Measurements from ENCODE around the gene PARVA.
"Not testable (repeated sequence)": the region's sequence is repeated elsewhere in the genome, so short reads cannot be mapped to it uniquely, and the experiment has no call there.

The PARVA gene

DNA sequence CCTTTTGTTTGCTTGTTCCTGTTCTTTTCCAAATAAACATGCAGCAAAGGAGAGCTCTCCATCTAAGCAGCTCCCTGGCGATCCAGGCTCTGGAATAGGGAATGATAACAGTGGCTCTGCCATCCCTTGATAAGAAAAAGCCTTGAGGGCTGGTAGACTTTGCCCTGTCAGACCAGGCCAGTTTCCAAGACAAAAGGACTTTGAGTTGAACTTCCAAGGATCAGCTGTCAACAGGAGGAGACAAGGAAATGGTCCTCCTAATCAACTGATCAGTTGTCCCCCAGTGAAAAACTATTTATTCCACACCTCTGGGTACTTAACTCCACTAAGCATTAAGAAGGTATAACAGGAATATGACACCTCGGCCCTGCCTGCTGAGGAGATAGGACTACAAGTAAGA, 127.8 kb downstream of the PARVA start:
- no peak for DNase-seq (ENCODE audit: low spot score in 2 of 2)
- no peaks in the 10 kb centered on the region for H3K36me3 ChIP-seq (replicated peaks)
- in situ Hi-C loops (cut with MboI; ENCODE audit: low sequenced_read_pairs): no loop called here
- H3K9me3 ChIP-seq: no peaks in the 10 kb centered on the region
- H3K27me3 ChIP-seq (ENCODE audit: low read depth): no peaks in the 10 kb centered on the region
- no peak overlapping the region for H3K4me3 ChIP-seq
- no peaks in the 10 kb centered on the region for H3K4me1 ChIP-seq

DNA sequence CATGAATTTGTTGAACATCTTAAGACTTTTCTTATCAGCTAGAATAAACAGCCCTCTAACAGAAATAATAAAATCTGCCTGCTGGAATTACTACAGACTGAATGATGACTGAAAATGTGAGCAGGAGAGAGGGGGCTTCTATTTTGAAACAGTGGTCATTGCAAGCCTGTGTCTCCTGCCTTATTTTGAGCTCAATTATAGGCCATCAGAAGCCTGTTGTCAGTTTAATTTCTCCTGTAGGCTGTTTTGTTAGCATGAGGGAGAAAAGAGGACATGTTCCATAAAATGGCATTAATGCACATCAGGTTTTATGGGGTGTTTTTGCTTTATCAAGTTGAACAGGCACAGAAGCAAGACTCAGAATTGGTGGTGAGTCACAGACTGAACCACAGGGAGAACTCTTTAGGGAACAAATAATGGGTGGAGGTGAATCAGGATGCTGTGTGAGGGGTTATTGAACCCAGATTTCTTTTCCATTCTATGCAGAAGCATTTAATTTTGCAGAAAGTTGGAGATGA, 129.1 kb downstream of the PARVA start:
- no peak for DNase-seq (ENCODE audit: low spot score in 2 of 2)
- Histone ChIP-seq H3K4me1 (no peaks in the 10 kb centered on the region), H3K4me3 (no peak overlapping the region), H3K36me3 (replicated peaks) (no peaks in the 10 kb centered on the region), H3K27me3 (ENCODE audit: low read depth) (no peaks in the 10 kb centered on the region), H3K9me3 (no peaks in the 10 kb centered on the region)
- in situ Hi-C loops (cut with MboI; ENCODE audit: low sequenced_read_pairs): no loop called here

DNA sequence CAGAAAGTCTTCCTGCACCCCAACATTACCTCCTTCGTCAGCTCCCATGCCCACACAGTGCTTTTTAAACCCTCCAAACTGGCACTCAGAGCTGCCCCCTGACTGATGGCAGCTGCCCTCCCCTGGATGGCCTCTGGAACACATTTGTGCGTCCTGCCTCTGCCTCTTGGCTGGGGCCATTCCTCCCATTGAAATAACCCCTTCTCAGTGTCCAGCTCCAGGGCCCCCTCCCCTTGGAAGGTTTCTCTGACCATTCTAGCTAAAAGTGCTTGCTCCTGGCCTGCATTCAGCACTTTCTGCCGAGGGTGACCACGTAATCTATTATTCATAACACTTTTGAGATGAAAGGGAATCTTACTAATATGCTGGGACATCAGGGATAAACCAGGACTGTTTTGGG, 130.0 kb downstream of the PARVA start:
- Histone ChIP-seq H3K9me3 (no peaks in the 10 kb centered on the region), H3K4me3 (no peak overlapping the region), H3K36me3 (replicated peaks) (no peaks in the 10 kb centered on the region), H3K4me1 (no peaks in the 10 kb centered on the region), H3K27me3 (ENCODE audit: low read depth) (no peaks in the 10 kb centered on the region)
- in situ Hi-C loops (cut with MboI; ENCODE audit: low sequenced_read_pairs): no loop called here
- DNase-seq (ENCODE audit: low spot score in 2 of 2): no peak

DNA sequence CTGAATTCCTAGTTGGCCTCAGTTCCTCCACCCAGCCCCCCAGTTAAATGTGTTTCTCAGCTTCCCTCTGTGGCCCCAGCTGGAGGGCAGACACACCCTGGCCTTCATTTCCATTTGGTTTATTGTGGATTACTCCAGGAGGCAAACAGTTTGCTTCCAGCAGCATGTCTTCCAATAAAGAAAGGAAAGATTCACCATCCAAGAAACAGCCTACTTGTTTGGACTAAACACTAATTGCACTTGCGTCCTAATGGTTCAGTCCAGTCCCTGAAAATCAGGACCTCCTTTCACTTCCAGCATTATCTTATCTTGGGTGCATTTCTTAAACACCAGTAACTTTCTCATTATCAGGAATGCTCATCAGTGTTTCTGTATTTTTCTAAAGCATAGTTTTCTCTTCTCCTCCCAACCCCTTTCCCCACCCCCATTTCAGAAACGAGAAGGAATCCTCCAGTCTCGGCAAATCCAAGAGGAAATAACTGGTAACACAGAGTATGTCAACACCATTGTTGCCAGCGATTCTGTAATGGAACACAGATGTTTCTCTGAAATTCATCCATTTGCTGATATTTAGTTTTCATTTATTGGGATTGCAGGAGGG, 130.9 kb downstream of the PARVA start:
- no peaks in the 10 kb centered on the region for H3K27me3 ChIP-seq (ENCODE audit: low read depth)
- H3K4me1 ChIP-seq: no peaks in the 10 kb centered on the region
- no peaks in the 10 kb centered on the region for H3K36me3 ChIP-seq (replicated peaks)
- in situ Hi-C loops (cut with MboI; ENCODE audit: low sequenced_read_pairs): no loop called here
- no peaks in the 10 kb centered on the region for H3K9me3 ChIP-seq
- DNase-seq (ENCODE audit: low spot score in 2 of 2): no peak
- no peak overlapping the region for H3K4me3 ChIP-seq

DNA sequence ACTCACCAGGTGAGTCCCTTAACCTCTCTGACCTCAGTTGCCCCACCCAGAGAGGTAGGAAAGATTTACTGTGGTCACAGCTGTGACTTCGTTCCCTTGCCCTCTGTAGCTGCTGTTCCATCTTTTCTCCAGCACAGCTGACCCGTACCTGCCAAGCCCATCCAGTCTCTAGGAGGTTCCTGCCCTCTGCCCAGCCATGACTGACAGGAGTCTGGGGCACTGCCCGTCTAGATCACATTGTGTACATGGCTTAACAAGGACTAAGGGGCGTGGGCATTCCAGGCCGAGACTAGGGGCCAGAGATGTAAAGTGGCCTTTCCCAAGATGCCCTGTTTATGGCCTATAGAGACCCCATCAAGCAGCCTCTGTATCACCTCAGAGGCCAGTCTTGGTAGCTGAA, 132.0 kb downstream of the PARVA start:
- in situ Hi-C loops (cut with MboI; ENCODE audit: low sequenced_read_pairs): no loop called here
- Histone ChIP-seq H3K4me3 (no peak overlapping the region), H3K27me3 (ENCODE audit: low read depth) (no peaks in the 10 kb centered on the region), H3K36me3 (replicated peaks) (no peaks in the 10 kb centered on the region), H3K4me1 (no peaks in the 10 kb centered on the region), H3K9me3 (no peaks in the 10 kb centered on the region)
- DNase-seq (ENCODE audit: low spot score in 2 of 2): no peak

DNA sequence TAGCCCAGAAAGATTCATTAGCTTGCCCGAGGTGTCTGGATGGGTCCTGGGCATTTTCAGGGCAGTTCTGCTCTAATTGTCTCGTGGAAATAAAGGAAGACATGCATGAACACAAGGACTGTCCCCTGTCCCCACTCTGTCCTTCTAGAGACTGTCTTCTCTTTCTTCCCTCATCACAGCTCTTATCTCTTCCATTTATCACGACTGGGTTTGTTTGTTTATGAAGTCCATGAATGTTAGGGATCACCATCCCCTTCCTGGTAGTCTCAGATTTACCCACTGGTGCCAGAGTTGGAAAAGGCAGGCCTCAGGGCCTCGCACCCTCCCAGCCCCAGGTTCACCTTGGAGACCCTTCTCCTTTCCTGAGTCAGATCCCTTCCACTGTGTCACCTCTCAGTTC, 134.8 kb downstream of the PARVA start:
- Histone ChIP-seq H3K27me3 (ENCODE audit: low read depth) (no peaks in the 10 kb centered on the region), H3K4me1 (no peaks in the 10 kb centered on the region), H3K4me3 (no peak overlapping the region), H3K36me3 (replicated peaks) (no peaks in the 10 kb centered on the region), H3K9me3 (no peaks in the 10 kb centered on the region)
- no peak for DNase-seq (ENCODE audit: low spot score in 2 of 2)
- in situ Hi-C loops (cut with MboI; ENCODE audit: low sequenced_read_pairs): no loop called here

DNA sequence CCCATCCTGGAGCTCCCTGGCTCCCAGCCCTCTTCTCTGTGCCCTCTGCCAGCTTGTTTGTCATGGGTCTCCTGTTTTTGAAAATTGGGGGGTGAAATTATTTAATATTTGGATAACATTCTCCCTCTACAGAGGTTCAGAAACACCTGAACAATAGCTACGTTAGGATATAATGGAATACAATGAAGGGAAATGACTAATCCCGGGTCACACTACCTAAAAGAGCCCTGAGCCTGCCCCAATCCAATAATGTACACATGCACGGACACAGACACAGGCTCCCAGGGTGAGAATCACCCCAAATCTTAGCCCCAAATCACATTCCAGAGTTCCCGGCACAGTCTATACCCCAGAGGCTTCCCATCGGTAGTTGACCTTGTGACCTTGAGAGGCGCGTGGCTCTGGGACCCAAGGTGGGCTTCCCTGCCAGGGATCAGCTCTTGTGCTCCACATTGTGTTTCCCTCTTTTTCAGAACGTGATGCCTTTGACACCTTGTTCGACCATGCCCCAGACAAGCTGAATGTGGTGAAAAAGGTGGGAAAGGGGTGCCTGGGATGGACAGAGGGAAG, 135.5 kb downstream of the PARVA start:
- Histone ChIP-seq H3K27me3 (ENCODE audit: low read depth) (no peaks in the 10 kb centered on the region), H3K4me3 (no peak overlapping the region), H3K36me3 (replicated peaks) (no peaks in the 10 kb centered on the region), H3K9me3 (no peaks in the 10 kb centered on the region), H3K4me1 (no peaks in the 10 kb centered on the region)
- in situ Hi-C loops (cut with MboI; ENCODE audit: low sequenced_read_pairs): no loop called here
- no peak for DNase-seq (ENCODE audit: low spot score in 2 of 2)

DNA sequence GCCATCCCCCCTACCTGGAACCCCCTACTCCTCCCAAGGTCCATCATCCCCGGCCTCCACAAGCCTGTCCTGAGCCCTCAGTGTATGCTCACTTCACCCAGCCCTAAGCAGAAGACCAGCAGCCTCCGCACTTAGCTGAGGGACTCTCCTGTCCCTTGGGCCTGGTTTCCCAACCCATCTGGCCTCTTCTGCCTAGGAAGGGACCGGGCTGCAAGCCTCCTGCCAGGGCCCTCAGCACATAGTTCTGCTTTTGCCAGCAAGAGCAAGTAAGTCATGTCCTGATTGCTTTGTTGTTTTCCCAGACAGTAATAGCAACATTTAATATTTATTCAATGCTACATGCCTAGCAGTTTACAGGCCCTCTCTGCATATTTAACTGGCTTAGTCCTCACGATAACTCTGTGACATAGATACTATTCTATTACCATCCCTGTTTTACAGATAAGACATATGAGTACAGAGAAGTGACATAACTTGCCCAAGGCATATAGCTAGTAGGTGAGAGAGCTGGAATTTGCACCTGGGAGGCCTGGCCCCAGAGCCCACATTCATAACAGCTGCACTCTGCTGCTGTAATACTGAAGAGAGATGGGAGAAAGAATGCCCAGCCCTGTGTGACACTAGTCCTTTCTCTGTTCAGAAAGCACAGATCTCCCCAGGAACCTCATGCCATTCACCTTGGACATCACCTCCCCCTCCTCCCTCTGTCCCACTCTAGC, 139.2 kb downstream of the PARVA start:
- Histone ChIP-seq H3K9me3 (no peaks in the 10 kb centered on the region), H3K4me1 (no peaks in the 10 kb centered on the region), H3K27me3 (ENCODE audit: low read depth) (peaks cover 2% of the 10 kb centered on the region; the same call in 1 of the 2 replicates), H3K36me3 (replicated peaks) (no peaks in the 10 kb centered on the region), H3K4me3 (no peak overlapping the region)
- in situ Hi-C loops (cut with MboI; ENCODE audit: low sequenced_read_pairs): no loop called here
- DNase-seq (ENCODE audit: low spot score in 2 of 2): no peak

DNA sequence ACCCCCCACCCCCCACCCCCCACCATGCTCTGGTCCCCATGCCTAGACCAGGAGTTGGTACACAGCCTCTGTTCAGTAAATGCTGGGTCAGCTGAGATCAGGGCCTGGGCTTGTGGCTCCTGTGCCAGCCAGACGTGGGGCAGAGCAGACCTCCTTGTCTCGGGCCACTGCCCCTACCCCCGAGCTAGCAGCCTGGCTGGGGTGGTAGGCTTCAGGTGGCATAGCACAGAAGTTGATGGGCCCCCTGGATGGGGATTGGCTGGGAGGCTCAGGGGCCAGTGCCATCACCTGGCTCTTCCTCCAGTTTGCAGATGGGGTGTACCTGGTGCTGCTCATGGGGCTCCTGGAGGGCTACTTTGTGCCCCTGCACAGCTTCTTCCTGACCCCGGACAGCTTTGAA, 139.9 kb downstream of the PARVA start:
- peaks cover 2% of the 10 kb centered on the region; the same call in 1 of the 2 replicates for H3K27me3 ChIP-seq (ENCODE audit: low read depth)
- DNase-seq (ENCODE audit: low spot score in 2 of 2): no peak
- H3K36me3 ChIP-seq (replicated peaks): no peaks in the 10 kb centered on the region
- H3K4me1 ChIP-seq: no peaks in the 10 kb centered on the region
- H3K4me3 ChIP-seq: no peak overlapping the region
- H3K9me3 ChIP-seq: no peaks in the 10 kb centered on the region
- in situ Hi-C loops (cut with MboI; ENCODE audit: low sequenced_read_pairs): no loop called here

DNA sequence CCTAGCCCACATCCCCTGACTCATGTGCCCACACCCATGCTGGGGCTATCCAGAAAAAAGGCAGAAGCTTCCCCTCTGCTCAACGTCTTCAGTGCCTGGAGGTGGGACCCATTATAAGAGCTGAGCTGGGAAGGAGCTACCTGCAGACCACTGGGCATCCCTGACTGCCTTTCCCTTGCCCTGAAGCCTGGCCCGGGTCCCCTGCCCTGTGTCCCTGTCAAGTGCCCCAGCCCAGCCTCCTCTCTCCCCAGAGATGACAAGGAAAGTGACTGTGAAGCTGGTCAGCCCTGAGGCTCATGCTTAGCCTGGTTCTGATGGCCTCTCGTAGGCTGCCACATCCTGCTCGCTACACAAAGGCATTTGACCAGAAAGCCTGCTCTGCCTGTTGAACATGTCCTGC, 140.4 kb downstream of the PARVA start:
- Histone ChIP-seq H3K9me3 (no peaks in the 10 kb centered on the region), H3K27me3 (ENCODE audit: low read depth) (peaks cover 2% of the 10 kb centered on the region; the same call in 1 of the 2 replicates), H3K36me3 (replicated peaks) (no peaks in the 10 kb centered on the region), H3K4me3 (no peak overlapping the region), H3K4me1 (no peaks in the 10 kb centered on the region)
- DNase-seq (ENCODE audit: low spot score in 2 of 2): no peak
- in situ Hi-C loops (cut with MboI; ENCODE audit: low sequenced_read_pairs): no loop called here

DNA sequence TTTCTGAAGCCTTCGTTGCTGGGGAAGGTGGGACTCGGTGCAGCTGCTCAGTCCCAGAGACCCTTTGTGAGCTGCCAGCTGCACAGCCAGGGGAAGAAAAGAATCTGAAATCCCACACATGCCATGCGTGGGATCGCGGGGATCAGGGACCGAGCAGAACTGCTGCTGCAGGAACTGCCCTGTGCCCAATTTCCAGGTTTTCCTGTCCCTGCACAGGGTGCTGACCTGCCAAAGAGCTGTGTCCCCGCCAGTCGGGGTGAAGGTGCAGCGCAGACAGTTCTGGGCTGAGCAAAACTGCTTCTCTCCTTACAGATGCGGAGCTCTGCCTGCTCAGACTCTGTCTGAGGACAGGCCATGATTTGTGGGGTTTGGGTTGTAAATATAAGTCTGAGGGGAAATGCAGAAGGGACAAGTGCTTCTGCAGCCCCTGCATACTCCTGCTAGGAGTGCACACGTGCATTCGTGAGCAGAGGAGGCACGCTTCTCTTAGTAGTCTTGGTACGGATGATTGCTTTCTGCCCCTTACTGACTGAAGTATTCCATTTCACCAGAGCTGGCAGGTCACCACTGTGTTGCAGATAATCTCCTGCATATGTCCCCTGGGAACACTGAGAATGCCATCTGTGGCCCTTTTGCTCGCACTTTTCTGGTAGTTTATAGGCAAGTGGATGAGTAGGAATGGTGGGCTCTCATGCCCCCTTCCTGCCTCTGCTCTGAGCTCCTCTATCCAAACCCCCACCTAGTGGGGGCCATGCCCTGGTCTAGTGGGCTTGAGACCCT, 141.4 kb downstream of the PARVA start:
- Histone ChIP-seq H3K36me3 (replicated peaks) (no peaks in the 10 kb centered on the region), H3K9me3 (no peaks in the 10 kb centered on the region), H3K27me3 (ENCODE audit: low read depth) (peaks cover 2% of the 10 kb centered on the region; the same call in 1 of the 2 replicates), H3K4me3 (no peak overlapping the region), H3K4me1 (no peaks in the 10 kb centered on the region)
- in situ Hi-C loops (cut with MboI; ENCODE audit: low sequenced_read_pairs): no loop called here
- DNase-seq (ENCODE audit: low spot score in 2 of 2): no peak

DNA sequence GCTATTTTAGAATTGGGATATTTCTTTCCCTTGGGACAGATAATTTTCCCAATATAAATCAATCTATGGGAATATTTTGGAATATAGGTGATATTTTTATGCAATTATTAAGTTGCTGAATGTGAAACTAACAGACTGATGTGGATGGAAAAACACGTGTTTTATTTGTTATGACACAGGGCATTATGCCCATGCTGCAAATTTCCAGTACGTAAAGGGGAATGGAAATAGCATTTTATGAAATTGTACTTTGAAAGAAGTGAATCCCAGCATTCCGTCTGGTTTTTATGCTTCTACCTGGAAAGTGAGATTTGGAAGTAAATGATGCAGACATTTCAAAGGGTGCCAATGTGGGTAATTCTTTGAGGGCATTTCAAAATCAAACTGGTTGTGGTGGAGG, 142.7 kb downstream of the PARVA start:
- H3K27me3 ChIP-seq (ENCODE audit: low read depth): peaks cover 2% of the 10 kb centered on the region; the same call in 1 of the 2 replicates
- no peak overlapping the region for H3K4me3 ChIP-seq
- no peaks in the 10 kb centered on the region for H3K9me3 ChIP-seq
- DNase-seq (ENCODE audit: low spot score in 2 of 2): no peak
- no peaks in the 10 kb centered on the region for H3K4me1 ChIP-seq
- no peaks in the 10 kb centered on the region for H3K36me3 ChIP-seq (replicated peaks)
- in situ Hi-C loops (cut with MboI; ENCODE audit: low sequenced_read_pairs): no loop called here

DNA sequence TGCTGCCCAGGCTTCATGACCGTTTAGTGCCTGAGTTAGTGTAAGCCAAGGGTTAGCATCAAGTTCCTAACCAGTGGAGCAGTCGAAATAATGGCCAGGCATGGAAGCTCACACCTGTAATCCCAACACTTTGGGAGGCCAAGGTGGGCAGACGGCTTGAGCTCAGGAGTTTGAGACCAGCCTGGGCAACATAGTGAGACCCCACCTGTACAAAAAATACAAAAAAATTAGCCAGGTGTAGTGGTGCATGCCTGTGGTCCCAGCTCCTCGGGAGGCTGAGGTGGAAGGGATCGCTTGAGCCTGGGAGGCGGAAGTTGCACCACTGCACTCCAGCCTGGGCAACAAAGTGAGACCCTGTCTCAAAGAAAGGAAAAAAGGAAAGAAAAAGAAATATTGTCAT, 143.2 kb downstream of the PARVA start:
- H3K9me3 ChIP-seq; H3K4me1 ChIP-seq; H3K36me3 ChIP-seq (replicated peaks); in situ Hi-C loops (cut with MboI; ENCODE audit: low sequenced_read_pairs); H3K27me3 ChIP-seq (ENCODE audit: low read depth); DNase-seq (ENCODE audit: low spot score in 2 of 2); H3K4me3 ChIP-seq: not testable (repeated sequence)
